ENCODE results near the gene PRSS23.

The PRSS23 gene

GRCh38 chr11:86760577-86760976 lies 39.8 kb upstream of the PRSS23 start:
- TF ChIP-seq FOXP2 (optimal IDR thresholded peaks at IDR 0.05; ENCODE audit: borderline replicate concordance, extremely low read depth, extremely low read length, insufficient read depth) = no peak
- no peak for TF ChIP-seq POLR2AphosphoS5 (IDR thresholded peaks at IDR 0.05; ENCODE audit: low read depth, low read length)
- TF ChIP-seq SIN3A (IDR thresholded peaks at IDR 0.05; ENCODE audit: borderline replicate concordance, insufficient read depth, low read length) = no peak
- TF ChIP-seq, protein P1, sequence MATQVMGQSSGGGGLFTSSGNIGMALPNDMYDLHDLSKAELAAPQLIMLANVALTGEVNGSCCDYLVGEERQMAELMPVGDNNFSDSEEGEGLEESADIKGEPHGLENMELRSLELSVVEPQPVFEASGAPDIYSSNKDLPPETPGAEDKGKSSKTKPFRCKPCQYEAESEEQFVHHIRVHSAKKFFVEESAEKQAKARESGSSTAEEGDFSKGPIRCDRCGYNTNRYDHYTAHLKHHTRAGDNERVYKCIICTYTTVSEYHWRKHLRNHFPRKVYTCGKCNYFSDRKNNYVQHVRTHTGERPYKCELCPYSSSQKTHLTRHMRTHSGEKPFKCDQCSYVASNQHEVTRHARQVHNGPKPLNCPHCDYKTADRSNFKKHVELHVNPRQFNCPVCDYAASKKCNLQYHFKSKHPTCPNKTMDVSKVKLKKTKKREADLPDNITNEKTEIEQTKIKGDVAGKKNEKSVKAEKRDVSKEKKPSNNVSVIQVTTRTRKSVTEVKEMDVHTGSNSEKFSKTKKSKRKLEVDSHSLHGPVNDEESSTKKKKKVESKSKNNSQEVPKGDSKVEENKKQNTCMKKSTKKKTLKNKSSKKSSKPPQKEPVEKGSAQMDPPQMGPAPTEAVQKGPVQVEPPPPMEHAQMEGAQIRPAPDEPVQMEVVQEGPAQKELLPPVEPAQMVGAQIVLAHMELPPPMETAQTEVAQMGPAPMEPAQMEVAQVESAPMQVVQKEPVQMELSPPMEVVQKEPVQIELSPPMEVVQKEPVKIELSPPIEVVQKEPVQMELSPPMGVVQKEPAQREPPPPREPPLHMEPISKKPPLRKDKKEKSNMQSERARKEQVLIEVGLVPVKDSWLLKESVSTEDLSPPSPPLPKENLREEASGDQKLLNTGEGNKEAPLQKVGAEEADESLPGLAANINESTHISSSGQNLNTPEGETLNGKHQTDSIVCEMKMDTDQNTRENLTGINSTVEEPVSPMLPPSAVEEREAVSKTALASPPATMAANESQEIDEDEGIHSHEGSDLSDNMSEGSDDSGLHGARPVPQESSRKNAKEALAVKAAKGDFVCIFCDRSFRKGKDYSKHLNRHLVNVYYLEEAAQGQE (IDR thresholded peaks at IDR 0.05; ENCODE audit: insufficient read depth in 1 of 2, low read depth in 2 of 2, low read length in 2 of 2) = no peak
- no peak for TF ChIP-seq TAF1 (IDR thresholded peaks at IDR 0.05; ENCODE audit: borderline replicate concordance, insufficient read depth, low read length)

DNA sequence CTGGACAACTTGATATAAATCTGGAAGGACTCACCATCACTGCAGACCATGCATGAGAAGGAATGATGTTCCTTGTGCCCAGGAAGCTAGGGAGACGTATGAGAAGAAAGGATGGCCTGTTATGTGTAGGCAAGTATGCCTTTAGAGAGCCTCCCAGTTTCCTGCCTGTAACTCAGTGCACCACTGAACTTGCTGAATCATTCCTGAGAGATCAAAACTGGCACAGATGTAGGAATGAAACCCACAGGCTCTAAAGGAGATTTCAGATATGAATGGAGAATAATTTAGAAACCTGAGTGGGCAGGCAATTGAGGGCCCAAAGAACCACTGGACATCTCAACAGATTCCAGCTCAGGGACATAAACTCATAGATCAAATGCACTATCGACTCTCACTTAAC lies 38.4 kb upstream of the PRSS23 start:
- TF ChIP-seq, protein P1 (IDR thresholded peaks at IDR 0.05; ENCODE audit: insufficient read depth in 1 of 2, low read depth in 2 of 2, low read length in 2 of 2) = no peak
- TF ChIP-seq FOXP2 (optimal IDR thresholded peaks at IDR 0.05; ENCODE audit: borderline replicate concordance, extremely low read depth, extremely low read length, insufficient read depth) (no peak), SIN3A (IDR thresholded peaks at IDR 0.05; ENCODE audit: borderline replicate concordance, insufficient read depth, low read length) (no peak), TAF1 (IDR thresholded peaks at IDR 0.05; ENCODE audit: borderline replicate concordance, insufficient read depth, low read length) (no peak), POLR2AphosphoS5 (IDR thresholded peaks at IDR 0.05; ENCODE audit: low read depth, low read length) (no peak)

DNA sequence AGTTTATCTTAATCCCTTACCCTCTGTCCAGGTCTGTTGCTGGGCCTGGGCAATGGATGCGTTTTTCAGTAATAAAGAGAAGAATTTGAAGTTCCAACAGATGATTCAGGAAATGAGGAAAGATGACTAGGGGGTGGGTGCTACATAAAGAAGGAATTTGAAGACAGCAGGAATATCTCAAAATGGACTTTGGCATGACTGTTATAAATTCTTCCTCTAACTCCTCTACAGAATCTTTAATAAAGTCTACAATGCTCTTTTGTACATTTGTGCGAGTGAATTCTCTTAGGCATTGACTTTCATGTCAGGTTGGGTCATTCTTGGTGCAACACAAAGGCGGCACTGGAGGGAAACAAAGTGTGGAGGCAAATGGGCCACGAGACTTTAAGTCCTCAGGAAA lies 35.1 kb upstream of the PRSS23 start:
- TF ChIP-seq, protein P1 (IDR thresholded peaks at IDR 0.05; ENCODE audit: insufficient read depth in 1 of 2, low read depth in 2 of 2, low read length in 2 of 2) = no peak
- TF ChIP-seq POLR2AphosphoS5 (IDR thresholded peaks at IDR 0.05; ENCODE audit: low read depth, low read length) (no peak), TAF1 (IDR thresholded peaks at IDR 0.05; ENCODE audit: borderline replicate concordance, insufficient read depth, low read length) (no peak), FOXP2 (optimal IDR thresholded peaks at IDR 0.05; ENCODE audit: borderline replicate concordance, extremely low read depth, extremely low read length, insufficient read depth) (no peak), SIN3A (IDR thresholded peaks at IDR 0.05; ENCODE audit: borderline replicate concordance, insufficient read depth, low read length) (no peak)

- TF ChIP-seq SIN3A (IDR thresholded peaks at IDR 0.05; ENCODE audit: borderline replicate concordance, insufficient read depth, low read length) (no peak), FOXP2 (optimal IDR thresholded peaks at IDR 0.05; ENCODE audit: borderline replicate concordance, extremely low read depth, extremely low read length, insufficient read depth) (no peak), TAF1 (IDR thresholded peaks at IDR 0.05; ENCODE audit: borderline replicate concordance, insufficient read depth, low read length) (no peak), POLR2AphosphoS5 (IDR thresholded peaks at IDR 0.05; ENCODE audit: low read depth, low read length) (no peak)
- TF ChIP-seq, protein P1 (IDR thresholded peaks at IDR 0.05; ENCODE audit: insufficient read depth in 1 of 2, low read depth in 2 of 2, low read length in 2 of 2) = no peak
These were observed 34.5 kb upstream of the PRSS23 start for GRCh38 chr11:86765878-86766277.

GRCh38 chr11:86769219-86769618 lies 31.1 kb upstream of the PRSS23 start:
- no peak for TF ChIP-seq POLR2AphosphoS5 (IDR thresholded peaks at IDR 0.05; ENCODE audit: low read depth, low read length)
- TF ChIP-seq, protein P1 (IDR thresholded peaks at IDR 0.05; ENCODE audit: insufficient read depth in 1 of 2, low read depth in 2 of 2, low read length in 2 of 2) = no peak
- TF ChIP-seq FOXP2 (optimal IDR thresholded peaks at IDR 0.05; ENCODE audit: borderline replicate concordance, extremely low read depth, extremely low read length, insufficient read depth) = no peak
- no peak for TF ChIP-seq TAF1 (IDR thresholded peaks at IDR 0.05; ENCODE audit: borderline replicate concordance, insufficient read depth, low read length)
- no peak for TF ChIP-seq SIN3A (IDR thresholded peaks at IDR 0.05; ENCODE audit: borderline replicate concordance, insufficient read depth, low read length)

All from PFSK-1 (cell line).